Heart right ventricle (tissue), 16 donors: ENCODE results near the gene MAML2. TPM values are rescaled to one million over a fixed set of nuclear protein-coding genes. Genes with fewer than 3 reads are reported as not detected.
A peak's percentile ranks its signal among the peaks of the same experiment; 100 is the strongest.

ENCODE experiments used
- ATAC-seq, 8 donors: fragments of 200-7000 bp; cut with Tn5 transposase; one replicate each; pipeline ENCODE4 v1.9.1; 2020; ENCODE audit warnings: mild to moderate bottlenecking in 8 of 8, moderate library complexity in 8 of 8, moderate number of reproducible peaks in 1 of 8
- DNase-seq, 2 donors: peaks; one replicate each; pipeline ENCODE4 v3.0.0-alpha.2; 2020
- H3K27ac ChIP-seq, 10 donors: fragments of 200-600 bp; sonication (generic) in 2 of 10; one replicate each; pipeline versions ENCODE4 v1.5.0 to v1.8.0; 2020 to 2022; ENCODE audit warnings: mild to moderate bottlenecking in 3 of 10
- H3K27me3 ChIP-seq, 7 donors: fragments of 200-600 bp; one replicate each; pipeline ENCODE4 v1.8.0; 2021 to 2022; ENCODE audit warnings: mild to moderate bottlenecking in 2 of 7
- H3K36me3 ChIP-seq, 9 donors: fragments of 200-600 bp; sonication (generic) in 1 of 9; one replicate each; pipeline versions ENCODE4 v1.5.0 to v1.8.0; 2020 to 2022; ENCODE audit warnings: mild to moderate bottlenecking in 2 of 9
- H3K4me1 ChIP-seq, 9 donors: fragments of 200-600 bp; sonication (generic) in 1 of 9; one replicate each; pipeline versions ENCODE4 v1.5.0 to v1.8.0; 2020 to 2022; ENCODE audit warnings: mild to moderate bottlenecking in 4 of 9
- H3K4me3 ChIP-seq, 10 donors: fragments of 200-600 bp; sonication (generic) in 2 of 10; one replicate each; pipeline versions ENCODE4 v1.5.0 to v1.8.0; 2020 to 2022; ENCODE audit warnings: mild to moderate bottlenecking in 7 of 10, moderate library complexity in 2 of 10
- H3K9me3 ChIP-seq, 11 donors: fragments of 200-600 bp in 10 of 11; sonication (generic) in 2 of 11; one replicate each; pipeline versions ENCODE4 v1.5.0 to v1.8.0; 2013 to 2022; ENCODE audit warnings: mild to moderate bottlenecking in 2 of 11, control low read depth in 1 of 11, moderate library complexity in 1 of 11
- CTCF ChIP-seq, 9 donors: fragments of 200-600 bp; sonication (generic) in 2 of 9; IDR thresholded peaks; one replicate each; pipeline versions ENCODE4 v1.5.0 to v1.8.0; 2021 to 2022; ENCODE audit warnings: antibody characterized with exemption in 9 of 9, mild to moderate bottlenecking in 5 of 9, moderate library complexity in 1 of 9
- WGBS, 2 donors: extraction: QIAGEN DNeasy Blood & Tissue Kit; methylation state at CpG; one replicate each; pipeline ENCODE4 v1.1.7; 2013; ENCODE audit warnings: inconsistent platforms in 1 of 2; 5-methylcytosine and 5-hydroxymethylcytosine counted together
- intact Hi-C, 10 donors: fragments of 100-400 bp; cut with DNase I; formaldehyde crosslinking; loops; one replicate each; pipeline versions ENCODE4 v1.11.1 to v1.14.2; 2022
- polyA plus RNA-seq, 2 donors: library from polyadenylated mRNA; stranded (reverse); fragments of 200-250 nt; gene quantifications; one replicate each; pipeline ENCODE4 v1.2.3, GENCODE V29; 2013
- total RNA-seq, 10 donors: library from RNA; stranded (reverse); fragmentation: NEBNext Ultra II Directional in 3 of 10; extraction: Animal tissue kit (Norgen Biotek cat#: 25700) in 3 of 10; gene quantifications; one replicate each; pipeline versions ENCODE4 v1.2.1 to v1.2.4, GENCODE V29; 2021 to 2023
- donor health status: Arrhythmogenic right ventricular cardiomyopathy.
- donor health status: ischemic (EF 13 %, LVEDD 7.1; RV severe dilation, severe dysfunction).
- donor health status: healthy with polysubstance abuse.
- donor health status: DM: no; HTN: yes; CAD: no.
- donor health status: DM: no; HTN: no; CAD: no.
- donor health status: ischemic (EF 25% LVEDD 6.9; RV normal size, moderate dysfunction).
- donor health status: ischemic (EF 25% LVEDD 5.7; RV mildly dilated, moderate dysfunction).
- donor health status: healthy.
- donor health status: DM: yes; HTN: yes; CAD: no.
- donor health status: Ischemic cardiomyopathy.
- donor health status: ischemic (EF 35%, LVEDD 5.7; RV mildly dilated, moderate dysfunction).
- donor health status: nonischemic (EF 11% LVEDD 7.7; RV severe dilation, severe dysfunction).
- donor health status: DM: yes; HTN: yes; CAD: no.
- donor health status: PGD.
- donor health status: ischemic (EF 29% LVEDD 5.4; RV normal size, mild dysfunction).
- donor health status: nonischemic (EF 23%, LVEDD 6.1; RV moderate dilation, normal function).

The MAML2 gene
- total and polyA plus RNA-seq, 12 donors, result 1.3 to 6.1 (median 4.1) TPM

- 45% methylated on average over 3 of the region's 3 CpGs for WGBS, 2 donors
- intact Hi-C loops, result loop anchor here in 2 of 10 donors (5.0 kb wide), 2 partner anchors 35 to 50 kb away; partner anchors contain the start of gene MAML2 (in 1 of the 2)
These were observed 35.2 kb downstream of the MAML2 start for GRCh38 chr11:96307776-96308140.

GRCh38 chr11:96306933-96307775, 35.8 kb downstream of the MAML2 start:
- Histone ChIP-seq H3K27ac (peak overlapping the region; percentile 38 to 89 (median 79)), H3K36me3 (no peaks in the 10 kb centered on the region), H3K4me1 (peaks cover 3 to 100% (median 78%) of the 10 kb centered on the region in 9 donors), H3K9me3 (no peaks in the 10 kb centered on the region), H3K4me3 (peak overlapping the region in 9 of 10 donors; percentile 7 to 48 (median 34)), H3K27me3 (no peaks in the 10 kb centered on the region)
- peak; percentile 92 to 98 (median 95) for ATAC-seq
- TF ChIP-seq CTCF (IDR thresholded peaks at IDR 0.05), result no peak
- peak in 1 of 2 donors; percentile 96 for DNase-seq
- intact Hi-C loops, result loop anchor here in 2 of 10 donors (5.0 kb wide), 2 partner anchors 35 to 50 kb away; partner anchors contain the start of gene MAML2 (in 1 of the 2)
- 4% methylated on average over 10 of the region's 10 CpGs for WGBS, 2 donors

More at GRCh38 chr11:96307776-96308140, 35.2 kb downstream of the MAML2 start:
- H3K4me1 ChIP-seq, result peaks cover 3 to 100% (median 72%) of the 10 kb centered on the region in 9 donors
- peak overlapping the region in 9 of 10 donors; percentile 68 to 89 (median 80) for H3K27ac ChIP-seq
- no peaks in the 10 kb centered on the region for H3K36me3 ChIP-seq
- ATAC-seq (peak in 7 of 8 donors; percentile 17 to 75 (median 62)), DNase-seq (no peak)
- no peaks in the 10 kb centered on the region for H3K27me3 ChIP-seq
- peak overlapping the region in 8 of 10 donors; percentile 13 to 48 (median 34) for H3K4me3 ChIP-seq
- H3K9me3 ChIP-seq, result no peaks in the 10 kb centered on the region
- TF ChIP-seq CTCF (IDR thresholded peaks at IDR 0.05), result no peak

GRCh38 chr11:96306600-96306932, 36.4 kb downstream of the MAML2 start:
- 0 to 7% methylated on average over 3 of the region's 3 CpGs for WGBS, 2 donors
- peak overlapping the region in 8 of 10 donors; percentile 13 to 48 (median 34) for H3K4me3 ChIP-seq
- no peaks in the 10 kb centered on the region for H3K36me3 ChIP-seq
- TF ChIP-seq CTCF (IDR thresholded peaks at IDR 0.05), result no peak
- intact Hi-C loops, result loop anchor here in 2 of 10 donors (5.0 kb wide), 2 partner anchors 36 to 49 kb away; partner anchors contain the start of gene MAML2 (in 1 of the 2)
- peaks cover 3 to 100% (median 76%) of the 10 kb centered on the region in 9 donors for H3K4me1 ChIP-seq
- H3K9me3 ChIP-seq, result no peaks in the 10 kb centered on the region
- peak overlapping the region; percentile 2 to 89 (median 79) for H3K27ac ChIP-seq
- peak in 1 of 8 donors; percentile 2 for ATAC-seq
- DNase-seq, result no peak
- no peaks in the 10 kb centered on the region for H3K27me3 ChIP-seq

DNA sequence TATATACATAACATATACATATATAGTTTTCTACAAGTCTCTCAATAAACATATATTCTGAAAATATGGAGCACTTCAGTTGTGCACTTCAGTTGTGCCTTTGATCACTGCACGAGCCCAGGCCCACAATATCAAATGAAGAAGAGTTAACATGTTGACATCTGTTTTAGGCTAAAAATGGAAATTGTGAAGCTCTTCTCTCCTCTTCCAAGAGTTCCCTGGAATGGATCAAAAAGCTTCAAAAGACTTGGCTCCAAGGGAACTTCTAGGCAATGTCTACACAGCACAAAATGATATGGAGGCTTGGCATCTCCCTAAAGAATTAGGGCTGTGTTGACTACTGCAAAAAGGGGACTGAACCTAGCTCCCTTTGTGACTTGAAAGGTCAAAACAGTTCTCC, 36.9 kb downstream of the MAML2 start:
- peak overlapping the region in 9 of 10 donors; percentile 68 to 89 (median 80) for H3K27ac ChIP-seq
- H3K36me3 ChIP-seq, result no peaks in the 10 kb centered on the region
- TF ChIP-seq CTCF (IDR thresholded peaks at IDR 0.05), result no peak
- peaks cover 3 to 95% (median 71%) of the 10 kb centered on the region in 9 donors for H3K4me1 ChIP-seq
- DNase-seq (no peak), ATAC-seq (no peak)
- no peaks in the 10 kb centered on the region for H3K9me3 ChIP-seq
- peak overlapping the region in 3 of 10 donors; percentile 34 to 44 (median 43) for H3K4me3 ChIP-seq
- 62 to 64% methylated on average over 1 of the region's 1 CpG for WGBS, 2 donors
- intact Hi-C loops, result loop anchor here in 2 of 10 donors (5.0 kb wide), 2 partner anchors 36 to 49 kb away; partner anchors contain the start of gene MAML2 (in 1 of the 2)
- H3K27me3 ChIP-seq, result no peaks in the 10 kb centered on the region
